Measurements from ENCODE around the gene REG1A. TPM values are rescaled to one million over a fixed set of nuclear protein-coding genes. Genes with fewer than 3 reads are reported as not detected.

REG1A gene
- polyA plus RNA-seq, 1 donor: not detected

DNA sequence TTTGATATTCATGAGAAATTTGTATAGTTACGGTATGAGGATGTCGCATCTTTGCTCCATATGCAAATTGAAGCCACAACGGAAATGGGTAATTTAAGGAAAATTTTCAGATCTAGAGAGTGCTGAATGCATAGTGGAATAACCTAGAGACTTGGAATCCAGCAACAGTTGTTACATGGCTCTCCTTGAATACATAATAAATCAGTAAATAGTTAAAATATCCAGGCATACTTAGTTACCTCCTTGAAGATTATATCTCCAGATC is 5.4 kb downstream of the REG1A start:
- no peak for DNase-seq (ENCODE audit: low read depth)

DNA sequence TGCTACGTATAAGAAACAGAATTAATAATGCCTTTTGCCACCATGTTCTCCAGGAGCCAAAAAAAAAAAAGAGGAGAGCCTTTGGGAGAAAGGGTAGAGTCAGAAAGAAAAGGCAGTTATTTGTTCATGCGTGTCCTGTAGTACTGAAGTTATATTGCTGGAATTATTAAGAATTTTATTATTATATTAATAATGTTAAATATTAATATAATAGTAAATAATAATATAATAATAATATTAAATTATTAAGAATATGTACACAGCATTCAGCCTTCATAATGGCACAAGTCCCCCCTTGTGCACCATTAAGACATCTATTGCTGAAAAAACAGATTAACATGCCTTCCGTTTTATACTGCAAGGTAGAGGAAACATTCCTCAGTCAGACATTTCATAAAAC is 8.1 kb downstream of the REG1A start:
- no peak for DNase-seq (ENCODE audit: low read depth)

DNA sequence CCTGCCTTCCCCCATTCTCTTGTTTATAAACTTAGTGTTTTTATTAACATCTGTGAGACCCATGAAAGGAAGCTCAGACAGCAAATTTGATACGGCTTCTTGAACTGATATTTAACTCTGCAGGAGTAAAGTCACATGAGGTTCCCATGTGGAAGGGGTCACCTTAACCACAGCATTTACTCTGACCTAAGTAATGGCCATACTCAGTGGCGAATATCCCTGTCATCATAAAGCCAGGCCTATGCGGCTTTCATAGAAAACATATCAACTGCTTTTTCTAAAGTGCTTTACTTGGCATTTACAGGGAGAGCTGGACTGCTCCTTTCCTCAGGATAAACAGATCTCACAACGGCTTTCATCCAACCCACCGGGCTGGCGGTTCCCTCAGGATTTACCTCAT is 9.0 kb downstream of the REG1A start:
- no peak for DNase-seq (ENCODE audit: low read depth)

DNA sequence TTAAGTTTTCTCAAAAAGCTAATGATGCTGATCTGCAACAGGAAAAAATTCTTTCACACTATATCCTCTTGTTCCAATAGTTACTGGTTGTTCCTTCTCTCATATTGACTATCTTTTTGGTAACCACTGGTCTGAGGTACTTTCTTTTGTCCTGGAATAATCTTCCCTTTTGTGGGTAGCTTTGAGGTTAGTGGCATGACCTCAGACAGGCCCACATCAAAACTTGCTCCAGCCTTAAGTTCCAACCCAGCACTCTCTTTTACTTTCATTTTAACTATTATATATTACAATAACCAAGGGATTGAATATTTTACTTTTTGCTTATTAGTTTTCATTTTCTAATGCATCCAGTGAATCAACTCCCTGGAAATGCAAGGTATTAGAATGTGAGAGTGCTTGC is 9.5 kb downstream of the REG1A start:
- no peak for DNase-seq (ENCODE audit: low read depth)

DNA sequence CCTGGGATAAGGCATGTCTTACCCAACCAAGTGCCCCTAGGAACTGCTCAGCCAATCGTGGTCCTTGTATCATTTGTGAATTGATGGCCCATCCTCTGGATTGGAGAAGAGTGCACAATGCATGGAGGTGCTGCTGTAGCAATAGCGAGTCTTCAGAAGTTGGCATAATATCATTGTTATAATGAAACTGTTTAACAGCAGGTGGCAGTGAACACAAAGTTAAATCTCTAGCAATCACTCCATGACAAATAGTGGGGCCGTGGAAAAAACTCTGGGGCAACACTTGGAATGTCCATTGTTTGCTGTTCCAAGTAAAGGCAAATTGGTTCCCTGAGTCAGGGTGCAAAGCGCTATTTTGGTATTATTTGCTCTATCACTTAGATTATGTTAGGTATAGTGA is 11.4 kb downstream of the REG1A start:
- no peak for DNase-seq (ENCODE audit: low read depth)

DNA sequence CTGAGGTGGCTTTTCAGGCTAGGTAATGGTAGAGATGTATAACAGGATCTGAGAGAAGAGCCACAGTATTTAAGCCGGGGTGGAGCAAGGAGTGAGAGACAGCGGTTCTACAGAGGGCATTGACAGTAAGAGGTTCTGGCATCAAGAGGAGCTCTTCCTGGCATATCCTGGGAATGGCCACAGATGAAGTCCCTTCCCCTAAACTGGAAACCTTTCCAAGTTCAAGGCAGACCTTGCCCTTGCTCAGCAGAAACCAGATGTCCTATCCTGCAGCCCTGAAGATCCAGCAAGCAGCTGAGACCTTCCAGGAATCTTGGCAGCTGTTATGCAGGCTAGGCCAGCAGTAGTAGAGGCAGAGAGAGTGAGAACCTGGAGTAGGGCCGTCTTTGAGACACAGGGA is 18.1 kb downstream of the REG1A start:
- no peak for DNase-seq (ENCODE audit: low read depth)

DNA sequence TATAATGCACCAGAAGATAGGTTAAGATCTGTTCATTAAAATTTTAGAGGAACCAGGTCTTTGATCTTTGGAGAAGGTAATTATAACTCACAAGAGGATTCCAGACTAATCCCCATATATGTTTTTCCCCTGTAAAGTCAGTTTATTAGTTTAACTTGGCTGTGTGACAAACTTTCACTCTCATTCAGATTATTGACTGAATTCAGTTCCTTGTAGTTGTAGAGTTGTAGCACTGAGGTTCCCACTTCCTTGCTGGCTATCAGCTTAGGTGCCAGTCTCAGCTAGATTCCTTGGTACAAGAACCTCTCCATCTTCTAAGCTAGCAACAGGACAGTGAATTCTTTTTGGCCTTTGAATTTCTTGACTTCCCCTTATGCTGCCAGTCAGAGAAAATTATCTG is 19.1 kb downstream of the REG1A start:
- no peak for DNase-seq (ENCODE audit: low read depth)

DNA sequence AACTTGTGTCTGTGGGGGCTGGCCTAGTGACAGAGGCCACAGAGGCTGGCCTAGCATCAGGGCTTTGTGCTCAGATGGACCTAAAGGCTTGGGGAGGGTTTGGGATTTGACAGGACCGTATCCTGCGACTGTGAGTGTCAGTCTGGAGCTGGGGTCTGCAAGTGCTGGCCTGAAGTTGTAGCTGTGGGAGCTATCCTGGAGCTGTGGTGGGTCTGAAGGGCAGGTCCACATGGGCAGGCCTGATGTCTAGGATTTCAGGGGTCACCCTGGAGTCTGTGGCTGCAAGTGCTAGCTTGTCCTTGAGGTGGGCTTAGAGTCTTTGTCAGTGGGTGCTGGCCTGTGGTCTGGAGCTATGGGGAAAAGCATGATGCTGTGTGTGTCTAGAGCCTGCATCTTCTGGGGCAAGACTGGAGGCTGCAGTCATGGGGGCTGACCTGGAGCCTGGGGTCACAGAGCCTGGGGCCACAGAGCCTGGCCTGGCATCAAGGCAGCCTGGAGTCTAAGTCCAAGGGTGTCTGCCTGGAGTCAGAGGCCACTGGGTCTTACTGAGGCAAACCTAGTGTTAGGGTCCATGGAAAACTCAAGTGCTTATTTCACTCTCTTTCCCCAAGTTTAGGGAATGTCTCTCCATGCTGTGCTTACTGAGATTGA is 35.7 kb downstream of the REG1A start:
- no peak for DNase-seq (ENCODE audit: low read depth)

DNA sequence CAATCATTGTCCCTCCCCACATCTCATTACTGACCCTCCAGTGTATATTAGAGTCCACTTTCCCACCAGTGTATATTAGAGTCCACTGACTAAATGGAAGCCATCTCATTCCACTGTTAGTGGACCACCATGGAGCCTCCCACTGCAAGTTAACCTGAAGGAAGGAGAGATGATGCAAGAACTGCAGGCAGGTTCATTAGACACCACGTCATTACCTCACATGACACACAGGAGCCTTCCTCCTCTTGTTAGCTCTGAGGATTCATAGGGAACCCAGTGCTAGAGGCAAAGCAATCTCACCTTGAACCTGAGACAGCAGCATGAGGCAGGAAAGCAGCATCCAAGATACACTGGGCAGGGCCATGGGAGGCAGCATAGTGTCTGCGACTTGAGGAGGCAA is 38.7 kb downstream of the REG1A start:
- DNase-seq (ENCODE audit: low read depth): no peak

DNA sequence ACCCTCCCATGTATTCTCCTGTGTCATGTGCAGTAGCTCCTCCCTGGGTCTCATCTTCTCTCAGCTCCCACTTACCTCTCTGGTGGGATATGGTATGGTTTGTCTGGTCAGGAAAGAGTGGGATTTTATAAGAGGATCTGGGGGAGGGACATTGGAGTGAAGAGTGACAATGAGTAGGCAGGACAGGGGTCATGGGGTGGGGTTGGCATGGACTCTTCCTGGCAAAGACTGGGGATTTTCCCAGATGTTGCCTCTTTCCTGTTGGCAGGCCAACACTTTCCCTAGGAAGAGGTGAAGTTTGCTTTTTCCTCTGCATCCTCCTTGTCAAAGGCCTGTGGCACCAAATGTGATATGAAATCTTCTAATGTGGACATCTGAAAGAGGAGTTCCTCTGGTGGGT is 39.4 kb downstream of the REG1A start, which contains the start of gene REG3A:
REG3A (minus strand) TSS at position 101 of the 400 bp plus-strand sequence. CDS start 348 bp downstream, outside the sequence.
- no peak for DNase-seq (ENCODE audit: low read depth)

DNA sequence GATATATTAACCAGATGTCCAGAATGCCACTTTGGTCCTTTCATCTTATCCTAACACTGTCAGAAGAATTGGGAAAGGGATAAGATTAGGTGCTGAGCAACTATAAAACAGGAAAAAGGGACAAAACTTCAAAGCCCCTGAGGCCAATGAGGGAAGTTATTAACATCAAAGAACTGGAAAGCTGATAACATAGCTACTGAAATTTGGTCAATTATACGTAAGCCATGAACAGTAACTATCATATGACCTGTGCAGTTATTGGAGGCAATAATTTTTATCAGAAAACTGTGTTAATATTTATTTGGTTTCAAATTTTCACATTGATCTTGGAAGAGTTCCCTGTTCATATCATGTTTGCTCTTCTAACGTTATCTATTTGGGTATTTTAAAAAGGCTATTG is 41.8 kb downstream of the REG1A start:
- DNase-seq (ENCODE audit: low read depth): no peak

DNA sequence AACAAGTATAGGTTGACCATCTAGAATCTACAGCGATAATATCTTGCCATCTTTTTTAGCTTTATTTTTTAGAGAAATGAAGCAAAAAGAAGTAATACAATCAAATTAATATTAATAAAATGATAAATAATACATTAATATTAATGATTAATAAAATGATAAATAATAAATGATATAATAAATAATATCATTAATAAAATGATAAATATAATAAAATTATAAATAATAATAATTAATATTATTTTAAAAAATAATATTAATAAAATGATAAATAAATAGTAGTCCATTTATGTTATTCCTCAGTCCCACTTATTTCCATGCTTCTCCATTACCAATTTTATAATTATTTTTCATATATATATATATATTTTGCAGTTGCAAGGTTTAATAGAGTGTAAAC is 42.5 kb downstream of the REG1A start:
- no peak for DNase-seq (ENCODE audit: low read depth)

DNA sequence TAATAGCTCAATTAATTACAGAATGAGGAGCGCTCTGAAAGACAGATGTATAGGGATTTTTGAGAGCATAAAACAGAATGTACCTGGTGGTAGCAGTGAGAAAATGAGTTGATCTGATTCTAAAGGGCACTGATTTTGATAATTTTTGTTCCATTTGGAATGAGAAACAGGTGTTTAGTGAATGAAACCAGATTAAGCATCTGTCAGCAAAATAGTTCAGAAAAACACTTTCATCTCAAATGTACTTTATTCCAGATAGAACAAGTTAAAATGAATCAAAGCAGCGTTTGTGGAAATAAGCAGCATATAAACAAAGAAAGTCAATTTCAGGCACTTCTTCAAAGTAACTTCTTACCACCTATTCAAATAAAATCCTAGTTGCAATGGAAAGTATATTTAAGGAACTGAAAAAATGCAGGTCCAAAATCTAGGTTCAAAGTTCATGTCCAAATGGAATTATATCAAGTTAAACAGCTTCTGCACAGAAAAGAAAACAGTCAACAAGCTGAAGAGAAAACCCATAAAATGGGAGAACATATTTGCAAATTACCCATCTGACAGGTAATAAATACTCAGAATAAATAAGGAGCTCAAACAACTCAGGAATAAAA is 51.2 kb downstream of the REG1A start:
- DNase-seq (ENCODE audit: low read depth): no peak

Other genes starting within 250 kb of the REG1A start
- gene REG3G, start 94.8 kb upstream of the REG1A start, polyA plus RNA-seq (ENCODE audit: insufficient read length): not detected
- gene REG1B, start 32.5 kb upstream of the REG1A start, polyA plus RNA-seq (ENCODE audit: insufficient read length): not detected
- gene REG3A, start 39.3 kb downstream of the REG1A start, polyA plus RNA-seq (ENCODE audit: insufficient read length): not detected

Measured in forelimb muscle (tissue), 1 donor.